GM21447 (cell line): Measurements from ENCODE around the gene CSRP3.

Experiments
- ATAC-seq: cut with Tn5 transposase; IDR thresholded peaks from one replicate; pipeline ENCODE4 v1.9.1; 2021; ENCODE audit not compliant: unreplicated experiment

Gene CSRP3

DNA sequence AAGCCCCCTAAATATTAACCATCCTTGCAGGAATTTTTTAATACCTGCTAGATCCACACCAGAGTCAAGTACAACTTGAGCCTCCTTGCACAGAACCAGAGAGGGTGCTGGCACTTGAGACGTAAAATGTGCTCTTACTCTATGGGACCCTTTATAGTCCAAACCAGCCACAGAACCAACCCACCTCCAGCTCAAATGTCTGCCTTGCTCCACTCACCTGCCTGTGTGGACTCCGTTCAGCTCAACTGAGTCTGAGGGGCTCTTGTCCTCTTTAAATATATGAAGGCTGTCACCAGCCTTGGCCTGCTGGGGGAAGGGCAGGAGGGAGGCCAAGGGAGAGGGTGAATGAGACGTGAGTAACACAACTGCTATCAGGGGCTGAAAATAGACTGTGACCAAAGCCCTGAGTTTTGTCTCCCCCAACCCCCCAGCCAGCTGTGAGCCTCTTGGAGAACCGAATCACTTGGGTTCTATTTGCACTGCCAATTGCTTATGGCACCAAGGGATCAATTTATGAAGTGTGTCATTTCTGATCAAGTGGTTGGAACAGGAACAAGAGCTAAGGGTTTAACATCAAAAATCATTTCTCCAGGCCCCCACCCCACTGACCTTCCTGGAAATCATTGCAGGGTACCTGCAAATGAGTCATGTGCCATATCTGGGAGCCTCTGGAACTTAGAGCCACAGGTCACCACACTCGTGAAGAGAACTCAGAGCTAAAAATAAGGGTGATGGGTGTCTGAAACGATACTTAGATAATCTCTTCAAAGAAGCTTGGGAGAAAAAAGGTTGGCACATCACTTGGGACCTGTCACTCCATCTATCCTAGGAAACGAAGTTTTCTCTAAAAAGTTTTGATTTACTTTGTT lies at the start of gene CSRP3:
Gene CSRP3 (minus strand): TSS at position 247 of the 869 bp plus-strand sequence. CDS start 9,535 bp downstream, outside the sequence.
- no peak for ATAC-seq

DNA sequence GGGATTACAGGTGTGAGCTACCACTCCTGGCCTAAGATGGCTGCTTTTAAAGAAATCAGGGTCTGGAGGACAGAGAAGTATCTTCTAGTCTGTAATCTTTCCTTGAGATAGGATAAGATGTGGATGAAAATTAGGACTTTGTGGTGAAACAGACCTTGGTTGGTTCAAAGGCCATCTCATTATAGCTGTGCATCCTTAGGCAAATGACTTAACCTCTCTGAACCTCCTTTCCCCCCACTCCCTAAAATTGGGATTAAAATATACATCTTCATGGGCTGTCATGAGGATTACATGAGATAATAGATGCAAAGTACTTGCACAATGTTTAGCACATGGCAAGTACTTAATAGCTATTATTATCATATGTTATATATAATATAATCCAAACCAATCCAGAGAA lies 49.8 kb upstream of the CSRP3 start:
- ATAC-seq, result no peak

DNA sequence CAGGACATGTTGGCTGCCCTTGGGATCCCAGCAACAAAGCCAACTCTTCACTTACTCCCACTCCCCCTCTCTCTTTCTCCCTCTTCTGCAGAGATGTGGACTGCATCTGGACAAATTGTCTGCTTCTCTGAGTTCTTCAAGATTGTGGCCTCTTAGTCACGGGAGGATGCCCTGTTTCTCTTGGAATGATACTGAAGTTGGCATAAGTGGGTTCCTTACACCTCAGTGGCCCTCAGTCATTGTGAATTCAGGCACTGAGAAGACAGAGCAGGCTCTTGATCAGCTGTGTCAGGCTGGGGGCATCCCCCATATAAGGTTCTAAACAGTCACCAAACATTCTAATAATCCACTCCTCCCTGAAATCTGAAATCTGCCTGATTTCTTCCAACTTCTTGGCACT lies 45.0 kb upstream of the CSRP3 start:
- no peak for ATAC-seq

DNA sequence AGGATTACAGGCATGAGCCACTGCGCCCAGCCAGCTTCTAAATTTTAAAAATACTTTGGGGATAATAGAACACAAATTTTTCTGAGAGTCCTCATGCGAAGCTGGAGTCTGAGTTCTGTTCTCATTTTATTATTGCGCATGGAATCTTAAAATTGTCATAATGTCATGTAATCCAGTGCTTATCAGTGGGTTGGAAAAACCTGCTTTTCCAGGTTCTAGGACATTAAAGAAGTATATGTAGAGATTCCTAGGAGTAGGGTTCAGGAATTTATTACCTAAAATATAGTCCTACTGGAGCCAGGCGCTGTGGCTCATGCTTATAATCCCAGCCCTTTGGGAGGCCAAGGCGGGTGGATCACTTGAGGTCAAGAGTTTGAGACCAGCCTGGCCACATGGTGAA lies 43.6 kb upstream of the CSRP3 start:
- no peak for ATAC-seq

DNA sequence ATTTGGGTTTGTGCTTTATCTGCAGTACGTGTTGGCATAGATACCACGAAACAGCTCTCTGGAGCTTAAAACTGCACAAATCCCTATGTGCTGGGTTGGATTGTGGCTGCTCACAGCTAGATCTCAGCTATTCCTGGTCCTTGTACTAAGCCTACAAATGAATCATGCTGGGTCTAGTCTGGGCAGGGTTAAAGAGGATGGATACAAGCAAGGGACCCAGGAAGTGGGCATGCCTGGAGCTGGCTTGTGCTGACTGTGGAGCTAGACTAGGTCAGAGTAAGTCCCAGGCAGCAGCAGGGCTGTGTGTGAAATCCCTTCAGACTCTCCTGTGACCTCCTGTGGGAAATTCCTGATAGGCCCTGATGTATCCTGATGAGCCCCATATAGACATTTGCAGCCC lies 42.8 kb upstream of the CSRP3 start:
- no peak for ATAC-seq

DNA sequence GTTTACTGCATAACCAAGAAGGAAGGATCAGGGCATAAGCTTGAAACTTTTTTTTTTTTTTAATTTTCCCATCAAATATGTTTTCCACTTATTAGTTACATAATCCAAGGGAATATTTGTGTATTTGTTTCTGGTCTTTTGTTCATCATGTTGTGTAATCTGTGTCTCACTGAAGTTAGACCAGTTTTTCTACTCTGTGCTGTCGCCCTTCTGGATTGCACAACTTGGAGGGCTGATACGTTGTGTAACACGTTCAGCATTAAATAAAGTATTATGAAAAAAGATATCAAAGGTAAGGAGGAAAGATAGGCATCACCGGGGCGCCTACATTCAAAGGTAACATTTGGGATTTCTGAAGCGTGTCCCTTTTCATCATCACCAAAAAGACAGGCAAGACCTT lies 42.3 kb upstream of the CSRP3 start:
- no peak for ATAC-seq

DNA sequence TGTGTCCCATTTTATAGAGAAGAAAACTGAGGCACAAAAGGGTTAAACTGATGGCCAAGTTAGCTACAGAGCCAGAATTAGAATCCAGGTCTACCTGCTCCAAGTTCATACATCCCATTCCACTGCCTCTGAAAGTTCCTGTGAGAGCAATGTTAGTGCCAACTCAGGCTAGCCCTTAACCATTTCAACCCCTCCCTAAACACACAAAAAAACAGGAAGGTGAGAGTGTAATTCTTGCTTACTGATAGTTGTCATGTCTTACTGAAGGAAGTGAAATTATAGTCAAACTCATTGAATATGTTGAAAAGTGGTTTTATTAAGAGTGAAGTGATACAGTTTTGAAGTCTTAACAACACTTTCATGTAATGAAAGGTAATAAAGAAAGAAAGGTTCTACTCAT lies 41.8 kb upstream of the CSRP3 start:
- no peak for ATAC-seq

DNA sequence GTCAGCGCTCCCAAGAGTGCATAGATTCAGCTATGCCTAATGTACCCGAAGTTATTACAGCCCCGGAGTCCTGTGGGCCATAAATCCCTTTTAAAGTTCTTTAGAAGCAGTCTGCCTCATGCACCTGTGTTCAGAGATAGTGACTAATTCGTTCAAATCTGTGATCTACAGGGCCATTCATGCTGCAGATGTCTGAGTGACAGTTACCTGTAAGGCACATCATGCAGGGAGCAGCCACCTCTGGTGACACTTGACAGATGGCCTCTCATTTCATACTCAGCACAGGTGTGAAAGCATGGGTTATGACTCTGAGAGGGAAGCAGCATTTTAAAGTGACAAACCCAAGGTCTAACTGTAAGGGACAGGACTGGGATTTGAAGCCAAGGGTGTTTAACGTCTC lies 41.4 kb upstream of the CSRP3 start:
- ATAC-seq, result no peak

DNA sequence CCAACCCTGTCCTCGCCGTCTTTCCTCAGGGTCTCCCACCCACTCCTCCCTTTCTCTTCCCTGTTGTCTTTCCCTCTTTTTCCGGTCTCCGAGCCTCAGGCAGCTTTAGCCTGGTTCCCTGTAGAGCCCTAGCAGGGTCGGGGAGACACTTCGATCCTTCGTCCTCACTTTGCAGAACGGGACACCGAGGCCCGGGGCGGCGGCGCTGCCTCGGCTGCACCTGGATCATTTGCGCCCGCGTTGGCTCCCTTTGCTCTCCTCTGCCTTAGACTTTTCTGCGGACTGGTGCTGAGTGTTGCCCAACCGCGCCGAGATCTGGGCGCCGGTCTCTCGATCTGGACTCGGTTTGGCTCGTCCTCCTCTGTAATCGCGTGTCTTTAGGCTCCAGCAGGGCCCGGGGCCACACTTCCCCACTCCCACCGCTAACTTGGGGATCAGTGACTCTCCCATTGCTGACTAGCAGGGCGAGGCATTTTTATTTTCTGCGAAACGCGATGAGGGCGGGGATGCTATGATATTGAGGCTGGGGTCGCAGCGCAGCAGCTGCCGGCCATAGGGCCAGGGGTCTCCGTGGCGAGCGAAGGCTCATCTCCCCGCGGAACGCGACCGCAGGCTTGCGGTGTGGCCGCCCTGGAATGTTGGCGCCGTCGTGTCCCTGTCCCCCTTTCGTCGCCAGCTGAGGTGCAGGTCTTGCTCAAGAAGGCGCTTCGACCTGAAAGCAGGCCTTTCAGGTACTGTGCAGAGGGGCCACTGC lies 40.6 kb upstream of the CSRP3 start:
- no peak for ATAC-seq

DNA sequence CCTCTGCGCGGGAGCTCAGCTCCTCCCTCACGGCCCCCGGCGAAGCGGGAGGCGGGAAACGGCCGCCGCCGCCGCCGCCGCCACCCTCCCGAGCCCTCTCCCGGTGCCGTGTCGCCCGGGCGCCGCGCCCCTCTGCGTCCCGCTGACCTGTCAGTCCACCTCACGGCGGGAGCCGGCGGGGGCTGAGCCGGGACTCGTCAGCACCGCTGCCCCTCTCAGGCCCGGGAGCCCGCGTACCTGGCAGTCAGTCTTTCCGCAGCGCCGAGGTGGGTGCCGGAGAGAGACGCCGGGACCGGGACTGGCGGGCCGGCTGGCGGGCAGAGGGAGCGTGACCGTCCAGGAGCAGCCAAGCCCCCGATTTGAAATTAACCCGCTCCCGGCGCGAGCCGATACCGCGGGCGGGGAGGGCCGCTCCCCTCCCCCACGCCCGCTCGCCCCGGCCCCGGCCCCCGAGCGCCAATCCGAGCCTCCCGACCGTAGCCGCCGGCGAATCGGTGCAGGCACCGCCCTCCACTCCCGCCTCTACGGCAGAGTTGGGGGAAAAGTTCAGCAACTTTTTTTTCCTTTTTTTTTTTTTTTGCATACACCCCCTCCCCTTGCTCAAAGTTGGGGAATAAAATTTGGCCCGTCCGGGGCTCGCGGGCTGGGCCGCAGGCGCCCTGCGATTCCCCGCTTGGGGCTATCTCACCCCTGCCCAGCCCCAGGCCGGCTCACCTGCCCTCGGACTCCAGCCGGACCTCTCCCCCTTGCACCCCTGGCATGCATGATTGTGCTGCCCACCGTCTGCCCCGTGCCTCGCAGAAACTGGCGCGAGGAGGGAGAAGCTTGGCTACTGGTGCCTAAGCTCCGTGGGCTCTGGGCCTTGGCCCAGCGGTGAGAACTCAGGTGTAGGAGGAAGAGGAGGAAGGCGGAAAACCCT lies 39.7 kb upstream of the CSRP3 start:
- peak; percentile 41 for ATAC-seq

DNA sequence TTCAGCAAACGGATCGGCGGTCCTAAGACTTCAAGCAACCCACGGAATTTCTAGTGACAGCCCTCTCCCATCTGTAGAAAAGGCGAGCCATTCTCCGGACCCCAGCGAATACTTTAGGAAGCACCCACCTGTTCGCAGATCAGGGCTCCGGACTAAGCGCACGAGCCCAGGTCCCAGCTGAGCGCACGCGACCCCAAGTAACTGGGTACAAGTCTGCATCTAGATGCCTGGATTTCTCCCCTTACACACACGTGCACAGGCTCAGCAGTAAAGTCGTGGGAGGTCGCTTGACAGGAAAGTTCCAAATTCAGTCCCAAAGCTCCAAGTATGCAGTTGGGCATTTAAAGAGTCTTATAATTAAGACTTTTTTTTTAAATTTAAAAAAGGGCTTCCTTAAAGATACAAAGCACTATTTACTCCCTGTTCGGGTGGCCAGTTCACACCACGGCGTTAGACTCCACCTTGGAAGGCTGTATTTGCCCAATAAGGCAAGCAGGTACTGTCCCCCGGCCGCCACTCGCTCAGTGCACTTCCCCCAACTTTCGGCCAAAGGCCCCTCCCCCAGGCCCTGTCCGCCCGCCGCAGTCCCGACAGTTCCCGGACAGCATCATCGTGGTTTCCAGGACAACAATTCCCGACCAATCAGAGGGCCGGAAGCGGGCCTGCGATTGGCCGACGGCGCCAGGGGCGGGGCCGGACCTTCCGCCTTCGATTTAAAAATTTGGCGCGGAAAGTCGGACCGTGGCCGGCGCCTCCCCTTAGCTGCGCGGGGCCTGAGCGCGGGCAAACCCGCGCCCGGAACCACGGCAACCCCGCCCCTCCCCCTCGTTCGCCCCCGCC lies 38.9 kb upstream of the CSRP3 start, which contains the start of gene E2F8:
Gene E2F8 (minus strand): TSS at position 526 of the 840 bp plus-strand sequence. CDS start 824 bp downstream, outside the sequence.
- ATAC-seq, result peak; percentile 91

DNA sequence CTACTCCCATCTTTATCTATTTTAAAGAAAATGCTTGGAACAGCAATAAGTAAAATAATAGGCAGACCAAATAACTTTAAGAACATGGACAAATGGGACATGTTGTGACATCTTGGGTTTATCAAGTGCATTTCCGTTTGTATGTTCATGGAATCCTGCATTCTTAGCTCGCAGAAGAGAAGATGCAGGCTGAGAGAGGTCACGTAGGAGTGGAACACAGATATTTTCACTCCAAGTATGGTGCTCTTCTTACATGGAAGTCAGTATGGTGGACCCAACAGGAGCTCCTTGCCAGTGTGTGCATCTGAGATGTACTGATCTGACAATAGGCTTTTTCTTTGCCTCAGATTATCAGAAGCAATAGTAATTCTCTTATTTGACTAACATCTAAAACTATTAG lies 37.3 kb upstream of the CSRP3 start:
- no peak for ATAC-seq

DNA sequence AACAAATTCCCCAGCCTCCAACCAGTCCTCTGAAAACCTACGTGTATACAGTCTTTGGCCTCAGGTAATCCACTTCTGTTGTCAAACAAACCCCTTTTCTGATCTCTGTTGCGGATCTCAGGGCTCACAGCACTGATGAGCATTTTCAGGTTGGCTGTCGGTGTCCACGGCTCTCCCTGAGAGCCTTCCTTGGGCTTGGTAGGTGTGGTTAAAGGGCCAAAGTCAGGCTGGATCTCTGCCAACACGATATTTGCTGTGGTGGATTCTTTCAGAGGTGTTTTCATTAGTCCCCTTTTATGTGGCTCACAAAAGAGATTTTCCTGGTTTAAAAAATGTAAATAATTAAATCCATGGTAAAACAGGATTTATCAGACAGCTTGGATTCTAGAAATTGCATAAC lies 36.0 kb upstream of the CSRP3 start:
- ATAC-seq, result no peak

DNA sequence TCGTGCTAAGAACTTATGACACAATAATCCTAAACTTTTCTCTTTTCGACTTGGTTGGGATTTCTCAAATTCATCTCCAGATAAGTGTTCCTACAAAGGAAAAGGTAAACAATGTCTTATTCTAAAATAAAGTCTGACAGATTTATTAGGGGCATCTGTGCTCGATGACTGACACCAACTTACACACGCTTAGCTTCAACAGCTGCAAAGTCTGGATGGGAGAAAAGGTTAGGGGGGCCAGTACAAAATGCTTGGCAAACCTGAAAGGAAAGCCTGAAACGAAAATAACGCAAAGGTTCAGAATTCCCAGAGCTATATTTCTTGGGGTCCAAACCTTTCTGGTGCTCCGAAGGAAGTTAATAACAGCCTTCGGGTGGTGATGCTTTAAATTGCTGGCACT lies 35.6 kb upstream of the CSRP3 start:
- ATAC-seq, result no peak

DNA sequence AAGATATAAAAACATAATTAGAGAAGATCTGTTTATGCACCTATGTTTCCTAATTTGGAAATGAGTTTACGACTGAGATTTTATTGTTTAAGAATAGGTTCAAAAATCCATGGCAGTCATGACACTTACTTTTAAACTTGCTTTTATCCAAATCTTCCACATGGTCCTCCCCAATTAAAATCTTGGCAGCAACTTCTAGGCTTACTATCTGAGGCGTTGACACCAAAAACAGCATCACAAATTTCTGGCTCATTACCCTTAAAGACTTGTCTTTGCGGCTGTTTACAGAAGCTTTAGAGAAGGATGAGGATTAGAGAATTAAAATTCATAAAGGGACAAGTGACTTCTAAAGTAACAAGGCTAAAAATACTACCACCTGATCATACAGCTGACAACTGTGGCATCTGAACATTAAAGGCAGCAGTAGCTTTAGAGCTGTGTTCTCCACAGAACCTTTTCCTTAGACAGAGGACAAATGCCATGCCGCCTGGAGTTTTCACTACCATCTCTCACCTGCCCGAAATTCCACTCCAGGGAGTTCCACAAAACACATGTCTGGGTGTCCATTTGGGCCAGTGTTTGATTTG lies 32.5 kb upstream of the CSRP3 start:
- no peak for ATAC-seq

DNA sequence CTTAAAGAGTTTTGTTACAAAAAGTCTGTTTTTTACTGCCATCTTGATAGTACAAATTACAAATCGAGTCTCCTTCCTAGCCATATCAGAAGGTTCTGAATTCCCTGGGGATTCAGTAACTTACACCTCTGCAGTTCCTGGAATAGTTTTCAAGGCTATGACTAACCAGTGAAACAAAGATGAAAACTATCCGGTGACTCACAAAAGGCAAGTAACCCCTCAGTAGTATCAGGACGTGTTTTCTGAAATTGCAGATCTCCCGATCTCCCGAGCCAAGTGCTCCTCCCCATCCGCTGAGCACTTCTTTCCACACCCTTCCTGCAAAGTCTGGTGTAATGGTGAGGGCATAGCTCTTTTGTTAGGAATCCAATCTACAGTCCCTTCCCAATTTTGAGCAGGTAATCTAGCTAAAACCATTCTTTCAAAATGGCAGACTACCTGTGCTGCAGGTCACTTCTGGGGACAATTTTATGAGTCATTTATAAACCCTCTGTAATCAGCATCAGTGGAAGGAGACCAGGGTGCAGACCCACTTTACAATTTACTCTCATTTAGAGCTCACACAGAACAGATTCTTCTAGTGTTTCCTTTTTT lies 31.2 kb upstream of the CSRP3 start:
- no peak for ATAC-seq

DNA sequence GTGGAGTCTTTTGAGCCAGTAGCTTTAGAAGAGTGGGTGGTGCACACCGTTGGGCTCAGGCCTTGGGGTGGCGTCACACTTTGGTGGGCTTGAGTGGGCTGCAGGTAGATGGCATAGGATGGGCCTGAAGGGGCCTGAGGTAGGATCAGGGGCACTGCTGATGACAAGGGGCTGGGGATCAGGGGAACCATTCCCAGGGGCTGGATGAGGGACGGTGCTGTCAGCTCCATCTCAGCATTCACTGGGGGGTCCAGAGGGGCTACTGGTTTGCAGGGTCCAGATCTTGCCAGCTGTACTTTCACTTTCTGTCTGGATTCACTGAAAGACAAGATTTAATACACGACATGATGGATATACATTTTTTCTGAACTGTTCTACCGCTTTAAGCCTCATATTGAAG lies 27.9 kb upstream of the CSRP3 start:
- no peak for ATAC-seq

DNA sequence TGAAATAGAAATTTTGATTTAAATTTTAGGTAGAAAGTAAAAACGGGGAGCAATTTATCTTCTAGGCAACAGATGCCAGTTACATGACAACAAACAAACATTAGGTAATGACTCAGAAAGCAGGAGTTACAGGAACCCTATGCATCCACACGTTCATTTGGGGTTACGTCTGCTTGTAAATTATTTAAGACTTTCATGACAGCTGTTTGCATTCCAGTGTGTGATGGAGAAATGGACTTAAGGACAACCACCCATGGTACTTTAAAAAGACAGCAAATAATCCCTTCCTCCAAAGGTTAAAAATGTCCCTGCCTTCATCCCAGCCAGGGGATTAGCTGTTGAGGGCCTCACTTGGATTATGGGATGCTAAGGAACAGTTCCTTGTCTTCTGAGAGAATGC lies 27.2 kb upstream of the CSRP3 start:
- ATAC-seq, result no peak

DNA sequence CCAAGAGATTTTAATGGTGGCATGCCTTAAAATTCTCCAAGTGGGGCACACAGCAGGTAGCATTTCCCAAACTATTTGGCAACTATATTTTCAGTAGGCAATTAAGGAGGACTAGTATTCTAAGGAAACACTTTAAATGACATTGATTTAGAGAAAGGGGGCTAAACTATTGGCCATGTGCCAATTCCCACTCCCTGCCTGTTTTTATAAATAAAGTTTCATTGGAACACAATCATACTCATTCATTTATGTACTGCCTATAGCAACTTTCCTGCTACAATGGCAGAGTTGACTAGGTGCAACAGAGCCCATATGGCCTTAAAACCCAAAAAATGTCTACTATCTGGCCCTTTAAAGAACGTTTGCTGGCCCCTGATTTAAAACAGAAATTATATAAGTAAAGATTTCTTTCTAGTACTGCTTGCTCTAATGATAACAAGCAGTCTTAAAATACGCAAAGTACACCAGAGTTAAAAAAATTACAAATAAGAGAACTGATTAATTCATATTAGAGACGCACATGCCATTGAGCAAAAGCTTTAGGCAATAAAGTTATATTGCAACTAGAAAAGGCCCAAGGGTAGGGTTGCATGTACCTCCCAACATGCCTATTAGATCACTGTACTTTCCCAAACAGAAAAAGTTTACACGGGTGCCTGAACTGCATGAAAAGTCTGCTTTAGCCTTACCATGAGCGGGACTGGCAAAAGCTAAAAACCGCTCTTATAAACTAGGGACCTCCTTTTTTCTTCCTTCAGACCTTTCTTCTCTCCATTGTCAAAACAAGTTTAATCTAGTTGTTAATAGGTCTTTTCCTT lies 24.8 kb upstream of the CSRP3 start:
- ATAC-seq, result no peak
